Fibroblast of villous mesenchyme (primary cell): ENCODE measurements around the gene OSBPL10. TPM values are rescaled to one million over a fixed set of nuclear protein-coding genes. Genes with fewer than 3 reads are reported as not detected.
"Not testable (repeated sequence)": the region's sequence is repeated elsewhere in the genome, so short reads cannot be mapped to it uniquely, and the experiment has no call there.

ENCODE experiments used
- DNase-seq: peaks from one replicate; pipeline ENCODE4 v3.0.0-alpha.2; 2010; ENCODE audit warnings: low read depth
- H3K4me3 ChIP-seq: 2 replicates; pipeline ENCODE4 v1.5.1; 2011; ENCODE audit warnings: low read depth, mild to moderate bottlenecking, low read length
- total RNA-seq: library from RNA; depleted of rRNA; stranded (reverse); fragments of >200 nt; gene quantifications from 2 replicates; pipeline ENCODE4 v1.2.3, GENCODE V29; 2012
- TF ChIP-seq, protein P1 (sequence below): IDR thresholded peaks from 2 replicates; pipeline ENCODE4 v1.5.1; 2012; ENCODE audit warnings: low read depth, mild to moderate bottlenecking, low read length; ENCODE audit not compliant: insufficient read depth

Gene OSBPL10
- total RNA-seq, 1 donor: 7.3 TPM

DNA sequence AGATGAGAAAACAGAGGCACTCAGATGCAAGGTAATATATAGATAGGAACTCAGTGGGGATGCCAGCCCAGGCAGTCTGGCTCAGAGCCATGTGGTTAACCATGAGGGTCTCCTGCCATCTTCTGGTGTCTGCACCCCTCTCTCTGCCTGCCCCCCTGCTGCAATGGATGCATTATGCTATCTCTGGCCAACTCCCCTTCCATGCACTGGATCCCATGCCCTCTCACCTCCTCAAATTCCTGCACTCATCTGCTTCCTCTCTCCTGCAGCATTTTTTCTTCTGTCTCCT lies 285.1 kb downstream of the OSBPL10 start:
- TF ChIP-seq, protein P1, sequence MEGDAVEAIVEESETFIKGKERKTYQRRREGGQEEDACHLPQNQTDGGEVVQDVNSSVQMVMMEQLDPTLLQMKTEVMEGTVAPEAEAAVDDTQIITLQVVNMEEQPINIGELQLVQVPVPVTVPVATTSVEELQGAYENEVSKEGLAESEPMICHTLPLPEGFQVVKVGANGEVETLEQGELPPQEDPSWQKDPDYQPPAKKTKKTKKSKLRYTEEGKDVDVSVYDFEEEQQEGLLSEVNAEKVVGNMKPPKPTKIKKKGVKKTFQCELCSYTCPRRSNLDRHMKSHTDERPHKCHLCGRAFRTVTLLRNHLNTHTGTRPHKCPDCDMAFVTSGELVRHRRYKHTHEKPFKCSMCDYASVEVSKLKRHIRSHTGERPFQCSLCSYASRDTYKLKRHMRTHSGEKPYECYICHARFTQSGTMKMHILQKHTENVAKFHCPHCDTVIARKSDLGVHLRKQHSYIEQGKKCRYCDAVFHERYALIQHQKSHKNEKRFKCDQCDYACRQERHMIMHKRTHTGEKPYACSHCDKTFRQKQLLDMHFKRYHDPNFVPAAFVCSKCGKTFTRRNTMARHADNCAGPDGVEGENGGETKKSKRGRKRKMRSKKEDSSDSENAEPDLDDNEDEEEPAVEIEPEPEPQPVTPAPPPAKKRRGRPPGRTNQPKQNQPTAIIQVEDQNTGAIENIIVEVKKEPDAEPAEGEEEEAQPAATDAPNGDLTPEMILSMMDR: no peak
- no peak for DNase-seq
- no peak overlapping the region for H3K4me3 ChIP-seq

DNA sequence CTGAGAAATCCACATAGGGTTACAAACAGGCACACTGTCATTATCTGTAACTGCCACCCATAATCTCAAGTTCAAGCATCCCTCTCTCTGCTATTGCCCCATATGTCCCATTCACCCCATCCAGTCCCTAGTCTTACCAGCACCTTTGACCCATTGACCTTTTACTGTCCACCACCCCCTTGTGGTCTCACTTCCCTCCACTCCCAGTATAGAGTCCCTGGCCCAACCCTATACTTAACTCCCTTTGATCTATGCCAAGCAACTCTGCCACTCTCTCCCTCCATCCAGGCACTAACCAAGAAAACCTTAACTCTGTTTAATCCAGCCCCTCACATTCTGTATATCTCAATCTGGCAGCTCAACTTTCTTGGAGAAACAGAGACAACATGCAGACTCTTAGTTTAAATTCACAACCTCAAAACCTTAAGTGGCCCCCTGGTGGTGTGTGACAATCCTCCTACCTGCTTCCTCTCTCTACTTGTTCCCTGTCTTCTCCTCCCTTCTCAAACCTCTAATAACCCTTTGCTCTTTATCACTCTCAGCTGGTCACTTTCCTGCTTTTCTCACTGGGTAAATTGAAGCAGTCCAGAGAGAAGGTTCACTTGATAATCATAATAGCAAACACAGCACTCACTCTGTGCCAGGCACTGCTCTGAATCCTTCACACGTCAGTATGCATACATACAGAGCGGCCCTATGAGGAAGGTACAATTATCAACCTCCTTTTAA lies 285.6 kb downstream of the OSBPL10 start:
- H3K4me3 ChIP-seq: no peak overlapping the region
- TF ChIP-seq, protein P1: peak; percentile 36
- DNase-seq: no peak

DNA sequence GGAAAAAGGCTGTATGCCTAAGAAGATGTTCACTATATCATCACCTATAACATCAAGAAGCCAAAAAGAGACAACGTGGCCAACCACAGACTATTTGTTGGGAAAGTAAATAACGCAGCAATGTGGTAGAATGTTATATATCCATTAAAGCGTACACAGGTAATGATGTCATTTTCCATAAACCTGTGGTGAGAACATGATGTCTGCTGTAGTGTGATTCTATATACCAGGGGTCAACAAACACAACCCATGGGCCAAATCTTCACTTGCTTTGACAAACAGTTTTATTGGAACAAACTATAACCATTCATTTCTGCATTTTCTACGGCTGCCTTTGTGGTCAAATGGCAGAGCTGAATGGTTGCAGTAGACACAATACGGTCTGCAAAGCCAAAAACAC lies 287.7 kb downstream of the OSBPL10 start:
- TF ChIP-seq, protein P1: no peak
- no peak overlapping the region for H3K4me3 ChIP-seq
- no peak for DNase-seq

DNA sequence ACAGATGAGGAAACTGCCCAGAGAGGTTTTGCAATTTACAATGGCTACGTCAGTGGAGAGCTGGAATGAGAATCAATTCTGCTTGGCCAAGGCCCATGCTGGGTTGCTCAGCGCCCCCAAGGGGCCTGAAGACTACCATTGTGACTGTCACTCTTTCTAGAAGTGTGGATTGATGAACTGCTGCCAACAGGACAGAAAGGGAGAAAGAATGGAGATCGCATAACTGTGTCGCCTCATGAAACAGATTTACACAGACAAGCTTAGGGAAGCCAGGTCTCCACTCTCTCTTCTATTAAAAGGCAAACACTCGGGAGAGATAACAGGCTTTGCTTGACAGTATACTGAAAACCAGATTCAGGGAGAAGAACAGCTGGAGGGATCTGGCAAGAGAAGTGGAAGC lies 288.3 kb downstream of the OSBPL10 start:
- DNase-seq: no peak
- TF ChIP-seq, protein P1: no peak
- no peak overlapping the region for H3K4me3 ChIP-seq

DNA sequence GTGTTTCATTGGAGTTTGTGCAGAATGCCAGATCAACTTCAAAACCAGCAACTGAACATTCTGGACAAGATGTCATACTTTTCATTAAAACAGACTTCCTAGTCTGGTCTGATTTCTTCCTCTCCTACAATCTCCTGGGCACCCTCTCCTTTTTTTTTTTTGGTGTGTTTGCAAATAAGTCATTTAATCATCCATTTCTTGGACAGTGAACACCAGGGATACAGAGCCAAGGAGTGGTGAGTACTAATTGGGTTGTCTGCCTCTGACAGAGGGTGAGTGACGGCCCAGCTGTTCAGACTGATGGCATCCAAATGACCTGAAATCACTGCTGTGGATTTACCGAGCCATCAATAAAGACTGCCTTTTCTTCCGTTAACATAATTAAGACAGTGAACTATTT lies 290.3 kb downstream of the OSBPL10 start:
- TF ChIP-seq, protein P1: no peak

DNA sequence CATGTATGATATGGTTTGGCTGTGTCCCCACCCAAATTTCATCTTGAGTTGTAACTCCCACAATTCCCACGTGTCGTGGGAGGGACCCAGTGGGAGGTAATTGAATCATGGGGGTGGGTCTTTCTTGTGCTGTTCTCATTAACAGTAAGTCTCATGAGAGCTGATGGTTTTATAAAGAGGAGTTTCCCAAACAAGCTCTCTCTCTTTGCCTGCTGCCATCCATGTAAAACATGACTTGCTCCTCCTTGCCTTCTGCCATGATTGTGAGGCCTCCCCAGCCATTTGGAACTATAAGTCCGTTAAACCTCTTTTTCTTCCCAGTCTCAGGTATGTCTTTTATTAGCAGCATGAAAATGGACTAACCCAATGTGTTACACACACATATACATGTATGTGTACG lies 291.5 kb downstream of the OSBPL10 start:
- not testable (repeated sequence) for DNase-seq, H3K4me3 ChIP-seq

More for the DNA sequence above, 290.3 kb downstream of the OSBPL10 start:
- H3K4me3 ChIP-seq: no peak overlapping the region
- DNase-seq: no peak

DNA sequence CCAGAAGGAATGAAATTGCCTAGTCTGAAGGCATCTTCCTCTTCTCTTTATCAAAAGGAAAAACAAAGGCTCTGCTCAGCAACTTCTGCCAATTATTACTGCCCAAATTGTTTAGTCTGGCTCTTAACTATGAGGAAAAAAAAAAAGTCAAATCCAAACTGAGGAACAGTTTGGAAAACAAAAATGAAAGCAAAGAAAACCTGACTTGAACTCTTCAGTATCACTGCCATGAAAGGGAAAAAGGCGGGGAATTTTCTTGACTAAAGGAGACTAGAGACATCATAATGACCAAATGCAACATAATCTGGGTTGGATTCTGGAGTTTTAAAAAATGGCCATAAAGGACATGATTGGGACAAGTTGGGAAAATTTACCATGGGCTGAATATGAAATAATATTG lies 292.1 kb downstream of the OSBPL10 start:
- no peak overlapping the region for H3K4me3 ChIP-seq
- DNase-seq: no peak
- TF ChIP-seq, protein P1: no peak
